IMR-90 (cell line): ENCODE results near the gene MPV17L.
"Not testable (repeated sequence)": the region's sequence is repeated elsewhere in the genome, so short reads cannot be mapped to it uniquely, and the experiment has no call there.

Experiments
- CEBPB ChIP-seq: IDR thresholded peaks from 2 replicates; pipeline ENCODE4 v1.6.1; 2012; ENCODE audit warnings: low read depth, low read length, improper control_type of control experiment
- MAFK ChIP-seq: IDR thresholded peaks from 2 replicates; pipeline ENCODE4 v1.6.1; 2012; ENCODE audit warnings: low read depth, low read length, improper control_type of control experiment
- POLR2A ChIP-seq: IDR thresholded peaks from 2 replicates; pipeline ENCODE4 v1.6.1; 2012; ENCODE audit warnings: mild to moderate bottlenecking, low read depth, low read length
- RAD21 ChIP-seq: IDR thresholded peaks from 2 replicates; pipeline ENCODE4 v1.6.1; 2012; ENCODE audit warnings: low read length, improper control_type of control experiment
- RCOR1 ChIP-seq: IDR thresholded peaks from 2 replicates; pipeline ENCODE4 v1.6.1; 2012; ENCODE audit warnings: mild to moderate bottlenecking, low read length, improper control_type of control experiment; ENCODE audit not compliant: insufficient replicate concordance
- RFX5 ChIP-seq: IDR thresholded peaks from 2 replicates; pipeline ENCODE4 v1.8.0; 2012; ENCODE audit warnings: low read depth, mild to moderate bottlenecking, low read length, moderate library complexity
- SMC3 ChIP-seq: fragments of 150-350 bp; IDR thresholded peaks from 2 replicates; pipeline ENCODE4 v1.6.1; 2016; ENCODE audit warnings: low read depth, mild to moderate bottlenecking, antibody characterized with exemption, low read length, moderate library complexity
- TF ChIP-seq, protein P1 (sequence below): conservative IDR thresholded peaks from 2 replicates; pipeline ENCODE4 v1.5.1; 2012; ENCODE audit warnings: mild to moderate bottlenecking, low read depth, low read length, improper control_type of control experiment
- TF ChIP-seq, protein P2 (sequence below): fragments of 150-350 bp; IDR thresholded peaks from 2 replicates; pipeline ENCODE4 v1.6.1; 2017; ENCODE audit warnings: mild to moderate bottlenecking, antibody characterized with exemption, low read length, low read depth

DNA sequence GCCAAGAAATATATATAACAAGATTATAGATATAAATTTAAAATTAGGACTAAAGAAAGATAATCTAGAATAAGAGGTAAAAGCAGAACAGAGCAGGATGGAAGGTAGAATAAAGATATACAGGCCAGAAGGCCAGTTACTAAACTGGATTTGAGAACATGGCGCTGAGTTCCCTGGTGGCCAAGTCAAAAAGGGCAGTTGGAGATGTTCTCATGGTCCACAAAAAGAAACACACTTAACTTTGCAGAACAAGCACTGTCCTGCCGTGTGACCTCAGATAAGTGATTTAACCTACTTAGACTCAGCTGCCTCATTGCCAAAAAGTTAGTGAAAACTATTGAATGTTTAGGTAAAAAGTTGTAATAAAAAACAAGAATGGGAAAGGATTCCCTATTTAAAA, 40.7 kb upstream of the MPV17L start:
- TF ChIP-seq, protein P1, sequence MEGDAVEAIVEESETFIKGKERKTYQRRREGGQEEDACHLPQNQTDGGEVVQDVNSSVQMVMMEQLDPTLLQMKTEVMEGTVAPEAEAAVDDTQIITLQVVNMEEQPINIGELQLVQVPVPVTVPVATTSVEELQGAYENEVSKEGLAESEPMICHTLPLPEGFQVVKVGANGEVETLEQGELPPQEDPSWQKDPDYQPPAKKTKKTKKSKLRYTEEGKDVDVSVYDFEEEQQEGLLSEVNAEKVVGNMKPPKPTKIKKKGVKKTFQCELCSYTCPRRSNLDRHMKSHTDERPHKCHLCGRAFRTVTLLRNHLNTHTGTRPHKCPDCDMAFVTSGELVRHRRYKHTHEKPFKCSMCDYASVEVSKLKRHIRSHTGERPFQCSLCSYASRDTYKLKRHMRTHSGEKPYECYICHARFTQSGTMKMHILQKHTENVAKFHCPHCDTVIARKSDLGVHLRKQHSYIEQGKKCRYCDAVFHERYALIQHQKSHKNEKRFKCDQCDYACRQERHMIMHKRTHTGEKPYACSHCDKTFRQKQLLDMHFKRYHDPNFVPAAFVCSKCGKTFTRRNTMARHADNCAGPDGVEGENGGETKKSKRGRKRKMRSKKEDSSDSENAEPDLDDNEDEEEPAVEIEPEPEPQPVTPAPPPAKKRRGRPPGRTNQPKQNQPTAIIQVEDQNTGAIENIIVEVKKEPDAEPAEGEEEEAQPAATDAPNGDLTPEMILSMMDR = not testable (repeated sequence)
- TF ChIP-seq RAD21, MAFK, SMC3, POLR2A, CEBPB, RCOR1, RFX5: not testable (repeated sequence)
- TF ChIP-seq, protein P2, sequence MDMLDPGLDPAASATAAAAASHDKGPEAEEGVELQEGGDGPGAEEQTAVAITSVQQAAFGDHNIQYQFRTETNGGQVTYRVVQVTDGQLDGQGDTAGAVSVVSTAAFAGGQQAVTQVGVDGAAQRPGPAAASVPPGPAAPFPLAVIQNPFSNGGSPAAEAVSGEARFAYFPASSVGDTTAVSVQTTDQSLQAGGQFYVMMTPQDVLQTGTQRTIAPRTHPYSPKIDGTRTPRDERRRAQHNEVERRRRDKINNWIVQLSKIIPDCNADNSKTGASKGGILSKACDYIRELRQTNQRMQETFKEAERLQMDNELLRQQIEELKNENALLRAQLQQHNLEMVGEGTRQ = not testable (repeated sequence)
